ENCODE results near the gene INPP4A.

DNA sequence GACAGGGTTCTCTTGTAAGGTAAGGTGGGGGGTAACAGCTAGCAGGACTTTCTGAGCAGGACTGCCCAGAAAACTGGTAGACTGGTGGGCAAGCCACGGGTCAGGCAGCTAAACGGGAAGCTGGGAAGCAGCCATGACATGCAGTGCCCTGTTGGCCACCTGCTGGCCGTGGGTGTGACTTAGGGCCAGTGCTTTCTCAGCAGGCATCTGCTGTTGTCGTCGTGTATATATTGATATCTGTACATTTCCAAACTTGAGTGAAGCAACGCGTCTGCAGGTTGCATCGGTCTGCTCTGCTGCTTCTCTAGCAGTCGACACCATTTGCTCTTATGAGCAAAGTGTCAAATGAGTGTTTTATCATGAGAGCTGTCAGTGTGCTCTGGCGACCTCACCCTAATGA lies 132.7 kb downstream of the INPP4A start:
- TF ChIP-seq EZH2phosphoT487 (IDR thresholded peaks at IDR 0.05; ENCODE audit: low read depth) (no peak), CTCF (IDR thresholded peaks at IDR 0.05; ENCODE audit: low read depth, low read length) (no peak)

Data from OCI-LY3 (cell line).